GM18867 (cell line): Measurements from ENCODE around the gene PPIF.

Source experiments
- ATAC-seq: cut with Tn5 transposase; IDR thresholded peaks from one replicate; pipeline ENCODE4 v1.9.1; 2021; ENCODE audit warnings: mild to moderate bottlenecking, moderate library complexity; ENCODE audit not compliant: unreplicated experiment

The PPIF gene

DNA sequence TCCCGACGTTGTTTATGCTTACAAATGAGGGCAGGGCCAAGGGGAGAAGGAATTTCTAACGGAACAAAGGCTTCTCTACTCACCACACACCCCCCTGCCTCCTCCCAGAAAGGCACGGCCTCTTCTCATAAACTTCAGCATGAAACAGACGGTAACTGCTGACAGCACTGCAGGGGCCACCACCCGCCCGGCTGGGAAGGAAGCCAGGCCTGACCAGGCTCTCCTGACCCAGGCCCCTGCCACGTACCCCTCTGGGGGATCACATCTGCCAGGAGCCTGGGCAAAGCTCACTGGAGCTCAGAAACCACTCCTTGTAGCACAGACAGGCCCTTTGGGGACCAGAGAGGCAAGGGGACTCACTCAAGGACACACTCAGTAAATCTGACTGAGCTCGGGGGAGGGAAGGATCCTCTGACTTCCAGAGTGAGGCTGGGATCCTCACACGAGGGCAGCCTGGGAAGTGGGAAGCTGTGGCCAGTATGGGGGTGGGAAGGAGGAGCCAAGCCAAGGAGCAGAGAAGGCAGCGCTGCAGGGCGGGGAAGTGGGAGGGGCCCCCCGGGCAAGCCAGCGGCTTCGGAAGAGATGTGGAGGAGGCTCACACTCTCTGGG lies 52.1 kb downstream of the PPIF start:
- no peak for ATAC-seq

DNA sequence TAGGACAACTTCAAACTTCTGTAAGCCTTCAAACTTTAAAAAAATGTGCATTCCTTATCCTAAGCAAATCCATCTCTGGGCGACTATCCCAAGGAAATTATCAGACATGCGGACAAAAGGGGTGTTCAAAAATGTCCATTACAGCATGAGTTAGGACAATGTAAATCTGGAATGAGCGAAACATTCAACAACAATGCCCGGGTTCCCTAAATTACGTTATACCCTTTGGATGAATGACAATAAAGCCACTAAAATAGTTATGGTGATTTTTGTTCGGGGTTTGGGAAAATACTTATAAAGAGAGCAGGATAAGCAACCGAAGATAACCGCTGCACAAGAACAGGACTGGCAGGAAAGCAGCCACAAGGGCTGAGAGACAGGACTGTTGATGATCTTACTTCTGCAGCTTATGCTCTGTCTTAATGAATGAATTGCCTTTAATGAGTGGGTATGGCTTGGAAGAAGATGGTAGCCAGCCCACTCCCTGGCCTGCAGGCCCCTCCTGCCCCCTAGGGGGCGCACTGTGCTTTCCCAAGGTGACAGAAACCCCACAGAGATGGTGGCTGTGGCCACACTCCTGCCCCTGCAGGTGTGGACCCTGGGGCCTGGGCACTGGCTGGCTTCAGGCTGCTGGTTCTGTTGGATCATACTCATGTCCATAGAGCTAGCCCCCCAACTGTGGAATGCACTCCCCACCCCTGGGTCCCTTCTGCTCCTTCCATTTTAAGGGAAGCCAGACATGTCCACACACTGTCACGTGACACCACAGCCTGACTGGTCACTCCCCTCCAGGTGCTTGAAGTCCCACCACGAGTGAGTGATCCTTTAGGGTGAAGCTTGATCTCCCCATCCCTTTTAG lies 53.1 kb downstream of the PPIF start:
- peak; percentile 63 for ATAC-seq

DNA sequence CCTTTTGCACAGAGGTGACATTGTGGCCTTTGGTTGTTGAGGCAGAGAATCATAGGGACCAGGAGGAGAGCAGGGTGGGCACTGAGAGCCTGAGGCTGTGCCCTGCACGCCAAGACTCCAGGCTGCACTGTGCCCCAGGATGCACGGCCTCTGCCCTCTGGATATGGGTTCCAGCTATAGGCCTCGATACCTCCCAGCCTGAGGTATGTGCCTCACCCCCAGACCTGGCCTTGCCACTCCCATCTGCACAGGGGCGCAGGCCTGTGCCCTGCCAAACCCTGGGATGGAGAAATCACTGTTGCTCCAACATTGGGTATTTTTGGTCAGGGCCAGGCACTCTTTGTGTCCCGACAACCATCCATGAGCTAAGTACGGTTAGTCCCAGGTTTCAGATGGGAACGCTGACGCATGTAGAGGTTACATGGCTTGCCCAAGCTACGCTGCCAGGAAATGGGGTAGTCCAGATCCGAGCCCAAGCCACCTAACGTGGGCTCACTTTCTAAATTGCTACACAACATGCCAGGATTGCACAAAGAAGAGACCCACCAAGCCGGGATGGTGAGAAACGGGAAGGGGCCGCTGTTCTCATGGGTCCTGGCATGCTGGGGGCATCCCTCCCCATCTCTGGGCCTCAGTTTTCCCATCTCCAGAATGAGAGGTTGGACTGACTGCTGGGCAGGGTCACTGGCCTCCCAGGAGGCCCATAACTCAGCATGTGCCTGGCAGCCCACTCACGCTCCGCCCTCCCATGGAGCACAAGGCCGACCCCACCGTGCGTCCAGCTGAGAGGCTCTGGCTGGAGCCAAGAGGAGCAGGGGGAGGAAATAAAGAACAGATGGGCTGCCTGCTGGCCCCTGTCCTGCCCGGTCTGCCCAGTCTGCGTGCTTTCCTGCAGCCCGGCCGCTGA lies 54.0 kb downstream of the PPIF start:
- no peak for ATAC-seq

DNA sequence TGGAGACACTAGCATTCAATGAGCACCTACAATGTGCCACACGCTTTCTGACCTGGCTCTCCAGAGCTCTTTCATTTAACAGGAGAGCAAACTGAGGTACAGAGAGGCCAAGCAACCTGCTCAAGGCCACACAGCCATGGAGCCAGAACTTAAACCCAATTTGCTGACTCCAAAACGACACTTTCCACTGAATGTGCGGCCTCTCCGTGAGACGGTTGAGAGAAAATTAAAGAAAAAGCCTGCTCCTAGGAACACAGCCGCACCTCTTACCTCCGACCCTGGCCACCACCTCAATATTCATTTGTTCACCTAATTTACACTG lies 55.3 kb downstream of the PPIF start:
- ATAC-seq: no peak

DNA sequence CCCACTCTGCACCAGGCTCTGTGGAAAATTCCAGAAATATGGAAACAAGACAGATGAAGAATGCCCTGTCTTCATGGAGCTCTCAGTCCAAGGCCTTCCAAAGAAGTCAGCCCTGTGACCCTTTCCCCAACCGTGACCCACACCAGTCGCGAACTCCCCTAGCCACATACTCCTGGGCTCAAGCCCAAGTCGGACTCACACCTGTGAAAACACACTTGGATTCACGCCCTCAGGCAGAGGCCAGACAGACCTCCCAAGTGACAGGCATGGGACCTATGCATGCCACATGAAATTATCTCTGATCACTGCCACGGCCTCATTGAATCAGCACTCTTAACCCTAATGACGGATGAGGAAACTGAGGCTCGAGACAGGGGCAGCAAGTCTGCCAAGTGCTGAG lies 55.7 kb downstream of the PPIF start:
- no peak for ATAC-seq

DNA sequence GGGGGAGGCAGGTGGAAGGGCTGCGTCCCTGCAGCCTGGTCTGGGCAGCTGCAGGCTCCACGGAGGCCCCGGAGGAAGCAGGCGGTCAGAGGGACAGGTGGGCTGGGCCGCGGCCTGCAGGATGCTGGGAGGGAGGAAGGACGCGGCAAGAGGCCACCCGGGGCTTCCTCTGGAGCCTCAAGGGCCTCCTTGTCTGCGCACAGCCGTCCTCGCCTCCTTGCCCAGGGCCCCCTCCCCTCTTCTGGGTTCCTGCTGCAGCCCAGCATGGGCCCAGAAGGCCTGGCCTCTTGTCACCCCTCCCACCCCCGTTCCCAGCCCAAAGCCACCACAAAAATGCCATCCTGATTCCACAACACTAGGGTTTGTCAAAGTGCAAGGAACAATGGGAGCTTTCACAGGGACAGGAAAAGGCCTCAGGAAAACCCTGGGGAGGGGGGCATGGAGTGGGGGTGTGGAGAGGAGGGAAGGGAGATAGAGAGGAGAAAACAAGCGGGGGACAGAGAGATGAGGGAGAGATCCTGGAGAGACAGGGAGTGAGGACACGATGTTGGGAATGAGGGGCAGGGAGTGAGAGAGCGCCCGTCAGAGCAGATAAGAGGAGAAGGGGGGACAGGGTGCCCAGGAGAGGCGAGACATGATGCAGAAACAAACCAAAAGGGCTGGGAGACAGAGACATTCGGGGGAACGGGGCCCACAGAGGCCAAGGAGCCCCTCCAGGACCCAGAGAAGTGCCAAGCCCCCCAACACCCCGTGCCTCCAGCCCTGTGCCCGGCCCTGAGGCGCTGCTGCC lies 56.4 kb downstream of the PPIF start:
- ATAC-seq: no peak

DNA sequence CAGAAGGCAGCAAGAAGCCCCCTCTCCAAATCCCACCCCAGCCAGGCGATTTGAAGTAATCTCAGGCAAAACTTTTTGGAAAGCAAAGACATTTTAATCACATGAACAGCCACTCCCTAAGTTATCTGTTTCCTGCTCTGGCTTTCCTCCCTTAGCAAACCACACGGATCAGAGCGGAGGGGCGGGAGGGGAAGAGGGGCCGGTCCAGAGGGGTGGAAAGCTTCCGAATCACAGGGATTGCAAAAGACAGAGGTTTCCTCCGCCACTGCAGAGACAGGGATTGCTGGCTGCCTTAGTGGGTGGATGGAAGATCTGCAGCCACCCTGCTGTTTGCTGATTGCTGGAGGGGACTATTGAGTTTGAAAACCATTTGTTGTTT lies 57.0 kb downstream of the PPIF start:
- ATAC-seq: no peak

DNA sequence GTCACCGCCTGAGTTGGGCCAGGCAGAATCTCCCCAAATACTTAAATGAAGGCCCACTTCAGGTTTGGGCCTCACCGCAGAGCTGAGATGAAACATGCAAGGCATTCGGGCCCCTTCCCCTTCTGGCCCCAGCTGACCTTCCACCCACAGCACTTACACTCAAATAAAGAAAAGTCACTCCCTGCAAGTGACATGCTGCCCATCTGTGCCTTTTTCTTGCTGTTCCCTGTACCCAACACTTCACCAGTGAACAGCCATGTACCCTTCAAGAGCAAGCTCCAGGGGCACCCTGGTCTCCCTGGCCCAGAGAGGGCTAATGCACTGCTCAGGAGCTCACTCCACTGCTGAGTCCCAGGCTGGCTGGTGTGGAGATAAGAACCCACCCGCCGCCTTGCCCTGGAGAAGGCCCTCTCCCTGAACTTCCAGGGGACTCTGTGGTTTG lies 57.4 kb downstream of the PPIF start:
- ATAC-seq: no peak
